Lung (tissue), 12 donors: ENCODE results near the gene MSH3. TPM values are rescaled to one million over a fixed set of nuclear protein-coding genes. Genes with fewer than 3 reads are reported as not detected.

ENCODE experiments used
- ATAC-seq: fragments of 200-7000 bp; cut with Tn5 transposase; one replicate; pipeline ENCODE4 v1.9.1; 2020; ENCODE audit warnings: moderate number of reproducible peaks; ENCODE audit not compliant: insufficient read depth, low FRiP score
- DNase-seq, 3 donors: peaks; one replicate each; pipeline ENCODE4 v3.0.0-alpha.2; 2013 to 2017
- H3K27ac ChIP-seq, 2 donors: one replicate each; pipeline ENCODE4 v1.5.1; 2013; ENCODE audit warnings: mild to moderate bottlenecking in 2 of 2, moderate library complexity in 2 of 2, control low read depth in 1 of 2, inconsistent platforms in 1 of 2, low read depth in 1 of 2, low read length in 1 of 2
- H3K27me3 ChIP-seq, 3 donors: one replicate each; pipeline ENCODE4 v1.5.1; 2013; ENCODE audit warnings: low read length in 2 of 3; ENCODE audit not compliant: control insufficient read depth in 3 of 3, insufficient read depth in 3 of 3
- H3K36me3 ChIP-seq, 4 donors: one replicate each; pipeline ENCODE4 v1.5.1; 2013; ENCODE audit warnings: low read length in 4 of 4, mild to moderate bottlenecking in 1 of 4, moderate library complexity in 1 of 4; ENCODE audit not compliant: control insufficient read depth in 4 of 4, insufficient read depth in 4 of 4
- H3K4me1 ChIP-seq, 5 donors: one replicate each; pipeline ENCODE4 v1.5.1; 2013; ENCODE audit warnings: low read length in 5 of 5, mild to moderate bottlenecking in 2 of 5, moderate library complexity in 1 of 5; ENCODE audit not compliant: control insufficient read depth in 5 of 5, insufficient read depth in 5 of 5
- H3K4me3 ChIP-seq: one replicate; pipeline ENCODE4 v1.5.1; 2013; ENCODE audit warnings: mild to moderate bottlenecking, control low read depth, moderate library complexity
- H3K9ac ChIP-seq, 2 donors: one replicate each; pipeline ENCODE4 v1.5.1; 2013; ENCODE audit warnings: low read length in 2 of 2, control low read depth in 1 of 2; ENCODE audit not compliant: insufficient read depth in 1 of 2
- H3K9me3 ChIP-seq, 4 donors: one replicate each; pipeline ENCODE4 v1.5.1; 2013; ENCODE audit warnings: low read length in 3 of 4, mild to moderate bottlenecking in 1 of 4, moderate library complexity in 1 of 4; ENCODE audit not compliant: control insufficient read depth in 4 of 4, insufficient read depth in 3 of 4
- CTCF ChIP-seq: IDR thresholded peaks from 2 replicates; pipeline ENCODE4 v1.5.1; 2012; ENCODE audit warnings: mild to moderate bottlenecking; ENCODE audit errors: control extremely low read depth, extremely low read depth
- WGBS, 2 donors: extraction: QIAGEN DNeasy Blood & Tissue Kit; methylation state at CpG; one replicate each; pipeline ENCODE4 v1.1.7; 2013; 5-methylcytosine and 5-hydroxymethylcytosine counted together
- polyA plus RNA-seq, 2 donors: library from polyadenylated mRNA; stranded (reverse); fragments of 200-250 nt; gene quantifications; one replicate each; pipeline ENCODE4 v1.2.1, GENCODE V29; 2013
- total RNA-seq, 2 donors: library from RNA; depleted of rRNA in 1 of 2; stranded (reverse); fragments of >200 nt in 1 of 2; gene quantifications; one replicate each; pipeline ENCODE4 v1.2.1, GENCODE V29; 2014 to 2021
- donor health status: control.
- donor health status: control.
- donor health status: Bipolar disorder and iron deficiency.
- donor health status: healthy.
- donor health status: DM: yes; HTN: yes; CAD: no.

MSH3 gene
- total and polyA plus RNA-seq, 4 donors: 2.8 to 29.0 (median 9.6) TPM

GRCh38 chr5:80608731-80609130 lies 45.7 kb upstream of the MSH3 start:
- H3K4me3 ChIP-seq: no peak overlapping the region
- ATAC-seq (no peak), DNase-seq (no peak)
- H3K9ac ChIP-seq: no peak overlapping the region
- WGBS, 2 donors: 53 to 91% methylated on average over 1 of the region's 1 CpG
- no peaks in the 10 kb centered on the region for H3K27me3 ChIP-seq
- H3K9me3 ChIP-seq: peaks cover 0 to 5% (median under 1%) of the 10 kb centered on the region in 4 donors
- no peaks in the 10 kb centered on the region for H3K36me3 ChIP-seq
- no peak for TF ChIP-seq CTCF
- no peak overlapping the region for H3K27ac ChIP-seq
- no peaks in the 10 kb centered on the region for H3K4me1 ChIP-seq

GRCh38 chr5:80609692-80610091 lies 44.8 kb upstream of the MSH3 start:
- WGBS, 2 donors: 81 to 90% methylated on average over 1 of the region's 1 CpG
- Histone ChIP-seq H3K36me3 (no peaks in the 10 kb centered on the region), H3K4me3 (no peak overlapping the region), H3K27ac (no peak overlapping the region), H3K27me3 (no peaks in the 10 kb centered on the region), H3K9me3 (peaks cover 0 to 5% (median under 1%) of the 10 kb centered on the region in 4 donors), H3K9ac (no peak overlapping the region), H3K4me1 (no peaks in the 10 kb centered on the region)
- DNase-seq (no peak), ATAC-seq (no peak)
- TF ChIP-seq CTCF: no peak

GRCh38 chr5:80615266-80615914 lies 39.1 kb upstream of the MSH3 start:
- no peaks in the 10 kb centered on the region for H3K4me1 ChIP-seq
- TF ChIP-seq CTCF: no peak
- H3K4me3 ChIP-seq: no peak overlapping the region
- no peak for DNase-seq
- H3K9me3 ChIP-seq: no peaks in the 10 kb centered on the region
- H3K27ac ChIP-seq: no peak overlapping the region
- ATAC-seq: no peak
- WGBS, 2 donors: 83 to 86% methylated on average over 17 of the region's 17 CpGs
- no peaks in the 10 kb centered on the region for H3K36me3 ChIP-seq
- no peaks in the 10 kb centered on the region for H3K27me3 ChIP-seq
- H3K9ac ChIP-seq: no peak overlapping the region

GRCh38 chr5:80618438-80618837 lies 36.0 kb upstream of the MSH3 start:
- DNase-seq (no peak), ATAC-seq (no peak)
- H3K4me3 ChIP-seq: no peak overlapping the region
- no peak for TF ChIP-seq CTCF
- H3K36me3 ChIP-seq: no peaks in the 10 kb centered on the region
- no peaks in the 10 kb centered on the region for H3K9me3 ChIP-seq
- H3K9ac ChIP-seq: no peak overlapping the region
- H3K27me3 ChIP-seq: no peaks in the 10 kb centered on the region
- H3K4me1 ChIP-seq: no peaks in the 10 kb centered on the region
- H3K27ac ChIP-seq: no peak overlapping the region
- 70 to 94% methylated on average over 4 of the region's 4 CpGs for WGBS, 2 donors
